HG02610 (cell line): ENCODE measurements around the gene TSSC4.
"Not testable (repeated sequence)": the region's sequence is repeated elsewhere in the genome, so short reads cannot be mapped to it uniquely, and the experiment has no call there.

ENCODE experiments used
- ATAC-seq: cut with Tn5 transposase; IDR thresholded peaks from one replicate; pipeline ENCODE4 v1.9.1; 2021; ENCODE audit warnings: mild to moderate bottlenecking, moderate library complexity; ENCODE audit not compliant: unreplicated experiment

TSSC4 gene

DNA sequence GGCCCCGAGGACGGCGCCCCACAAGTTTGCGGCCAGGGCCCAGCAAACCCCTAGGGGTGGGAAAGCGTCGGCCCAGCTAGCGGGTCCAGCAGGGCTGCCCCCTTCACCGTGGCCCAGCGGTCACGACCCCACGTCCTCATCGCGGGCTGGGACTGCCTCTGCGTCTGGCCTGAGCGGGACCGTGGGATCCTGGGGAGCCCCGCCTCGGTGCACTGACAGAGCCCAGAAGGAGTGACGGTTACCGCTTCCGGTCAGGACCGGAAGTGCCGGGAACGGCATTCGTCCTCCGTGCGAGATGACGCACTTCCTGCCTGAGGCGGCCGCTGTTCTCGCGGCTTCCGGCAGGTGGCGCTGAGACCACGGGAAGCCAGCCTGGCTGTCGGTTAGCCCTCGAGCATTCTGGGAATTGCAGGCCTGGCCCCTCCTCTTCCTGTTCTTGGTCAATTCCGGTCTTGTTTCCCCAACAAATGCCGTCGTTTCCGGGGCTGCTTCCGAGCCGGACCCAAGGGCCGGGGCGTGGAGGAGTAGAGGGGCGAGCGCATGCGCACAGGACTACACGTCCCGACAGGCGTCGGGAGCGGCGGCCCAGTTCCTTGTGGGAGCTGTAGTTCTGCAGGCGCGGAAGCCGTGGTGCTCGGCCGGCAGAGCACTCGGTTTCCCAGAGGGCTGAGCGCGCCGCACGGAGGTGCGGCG lies at the start of gene TSSC4:
Gene TSSC4 (plus strand): TSS at position 682 of the 693 bp plus-strand sequence. CDS start 1,884 bp downstream, outside the sequence.
- ATAC-seq: peak; percentile 81

DNA sequence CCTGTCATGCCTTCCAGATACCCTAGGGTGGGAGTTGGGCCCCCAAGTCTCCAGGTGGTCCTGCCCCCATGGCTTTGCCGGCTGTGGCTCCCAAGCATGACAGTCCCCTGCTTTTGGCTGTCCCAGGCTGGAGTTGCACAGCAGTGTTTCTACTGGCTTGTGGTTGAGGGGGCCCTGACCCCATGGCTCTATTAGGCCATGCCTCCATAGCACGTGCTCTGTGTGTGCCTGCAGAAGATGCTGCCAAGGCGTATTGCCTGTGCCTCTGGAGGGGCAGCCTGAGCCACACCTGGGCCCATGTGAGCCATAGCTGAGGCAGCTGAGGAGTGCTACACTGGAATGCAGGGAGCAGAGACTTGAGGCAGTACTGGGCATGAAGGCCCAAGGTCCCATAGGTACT lies 48.8 kb upstream of the TSSC4 start:
- ATAC-seq: no peak

GRCh38 chr11:2352420-2352819 lies 48.1 kb upstream of the TSSC4 start:
- no peak for ATAC-seq

DNA sequence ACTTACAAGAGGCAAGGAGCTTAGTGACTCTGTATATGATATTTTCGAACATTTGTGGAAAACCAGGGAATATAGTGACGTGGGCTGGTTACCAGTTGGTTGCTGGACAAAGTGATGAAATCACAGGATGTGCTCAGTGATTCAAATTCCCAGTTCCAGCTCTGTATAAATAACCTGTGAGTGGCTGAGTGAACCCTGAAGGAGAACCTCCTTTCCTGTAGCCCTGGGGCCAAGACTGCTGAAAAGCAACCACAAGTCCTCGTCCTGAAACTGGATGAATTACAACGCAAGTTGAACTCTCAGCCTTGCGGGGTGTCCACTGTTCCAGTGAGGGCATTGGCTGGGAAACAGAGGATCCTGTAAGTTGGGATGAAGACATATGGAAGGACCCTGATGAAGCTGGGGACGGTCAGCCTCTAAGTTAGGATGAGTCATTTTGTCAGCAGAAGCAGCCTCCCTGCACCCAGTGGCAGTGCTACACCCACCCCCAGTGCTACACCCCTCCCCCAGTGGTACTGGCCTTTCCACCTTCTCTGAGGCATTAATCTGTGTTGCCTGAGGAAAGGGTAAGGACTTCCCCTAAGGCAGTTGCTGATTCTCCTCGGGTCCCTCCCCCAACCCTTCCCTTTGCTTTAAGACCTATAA lies 45.4 kb upstream of the TSSC4 start:
- ATAC-seq: no peak

DNA sequence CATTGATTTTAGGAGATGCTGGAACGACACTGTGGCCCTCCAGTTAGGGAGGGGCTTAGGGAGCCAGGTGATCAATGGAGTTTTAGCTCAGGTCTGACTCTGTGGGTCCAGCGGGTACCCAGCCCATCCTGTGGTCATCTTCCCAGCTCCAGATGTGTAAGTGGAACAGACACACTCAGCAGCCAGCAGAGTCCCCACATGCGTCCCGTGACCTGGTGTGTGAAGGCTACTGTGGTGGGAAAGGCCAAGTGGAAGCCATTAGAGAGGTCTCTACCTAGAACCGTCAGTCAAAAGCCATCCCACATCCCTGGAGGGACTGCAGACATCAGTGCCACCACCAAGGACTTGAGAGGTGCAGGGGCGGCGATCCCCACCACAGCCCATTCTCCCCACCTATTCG lies 43.3 kb upstream of the TSSC4 start:
- no peak for ATAC-seq

GRCh38 chr11:2357651-2358050 lies 42.9 kb upstream of the TSSC4 start:
- not testable (repeated sequence) for ATAC-seq

DNA sequence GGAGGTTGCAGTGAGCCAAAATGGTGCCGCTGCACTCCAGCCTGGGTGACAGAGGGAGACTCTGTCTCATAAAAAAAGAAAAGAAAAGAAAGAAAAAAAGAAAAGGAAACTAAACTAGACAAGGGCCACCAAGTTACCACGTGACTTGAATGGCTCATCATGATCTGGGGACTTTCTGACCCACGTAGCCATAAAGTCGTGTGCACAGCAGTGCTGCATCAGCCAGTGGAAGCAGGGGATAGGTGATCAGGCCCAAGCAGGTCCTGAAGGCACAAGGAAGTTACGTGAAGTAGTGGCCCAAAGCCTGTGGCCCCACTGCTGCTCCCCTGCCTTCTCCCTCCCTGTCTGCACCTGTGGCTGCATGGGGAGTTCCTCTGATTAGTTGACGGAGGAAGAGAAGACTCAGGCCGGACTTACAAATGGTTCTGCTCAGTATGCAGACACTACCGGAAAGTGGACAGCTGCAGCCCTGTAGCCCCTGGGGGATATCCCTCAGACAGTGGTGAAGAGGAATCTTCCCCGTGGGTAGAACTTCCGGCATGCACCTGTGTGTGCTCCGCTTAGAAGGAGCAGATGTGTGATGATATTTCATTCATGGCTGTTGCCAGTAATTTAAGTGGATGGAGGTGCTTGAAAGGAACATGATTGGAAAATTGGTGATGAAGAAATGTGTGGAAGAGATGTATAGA lies 41.7 kb upstream of the TSSC4 start:
- ATAC-seq: no peak

- no peak for ATAC-seq
Measured at GRCh38 chr11:2359557-2359956, 41.0 kb upstream of the TSSC4 start.

DNA sequence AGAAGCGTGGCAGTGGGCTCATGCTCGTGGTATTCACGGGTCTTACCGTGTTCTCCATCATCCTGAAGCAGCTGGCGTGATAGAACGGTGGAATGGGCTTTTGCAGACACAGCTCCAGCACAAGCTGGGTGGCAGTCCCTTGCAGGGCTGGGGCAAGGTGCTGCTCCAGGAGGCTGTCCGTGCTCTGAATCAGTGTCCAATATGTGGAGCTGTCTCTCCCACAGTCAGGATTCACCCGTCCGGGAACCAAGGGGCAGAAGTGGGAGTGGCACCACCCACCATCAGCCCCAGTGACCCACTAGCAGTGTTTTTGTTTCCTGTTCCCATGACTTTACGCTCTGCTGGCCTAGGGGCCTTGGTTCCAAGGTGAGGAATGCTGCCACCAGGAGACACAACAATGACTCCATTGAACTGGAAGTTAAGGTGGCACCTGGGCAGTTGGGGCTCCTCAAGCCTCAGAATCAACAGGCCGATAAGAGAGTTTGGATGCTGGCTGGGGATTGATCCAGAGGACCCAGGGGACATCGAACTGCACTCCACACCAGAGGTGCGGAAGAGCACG lies 40.4 kb upstream of the TSSC4 start:
- ATAC-seq: no peak

DNA sequence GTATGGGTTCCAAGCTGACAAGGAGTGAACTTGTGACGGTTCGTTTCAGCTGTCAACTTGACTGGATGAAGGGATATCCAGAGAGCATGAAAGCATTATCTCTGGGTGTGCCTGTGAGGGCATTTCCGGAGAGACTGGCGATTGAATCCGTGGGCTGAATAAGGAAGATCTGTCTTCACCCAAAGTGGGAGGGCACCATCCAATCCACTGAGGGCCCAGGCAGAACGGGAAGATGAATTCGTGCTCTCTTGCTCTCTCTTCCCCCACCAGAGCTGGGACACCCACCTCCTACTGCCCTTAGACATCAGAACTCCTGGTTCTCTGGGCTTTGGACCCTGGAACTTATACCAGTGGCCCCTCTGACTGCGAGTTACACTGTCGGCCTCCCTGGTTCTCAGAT lies 39.0 kb upstream of the TSSC4 start:
- ATAC-seq: no peak

- ATAC-seq: no peak
Measured at GRCh38 chr11:2362414-2362813, 38.1 kb upstream of the TSSC4 start.

DNA sequence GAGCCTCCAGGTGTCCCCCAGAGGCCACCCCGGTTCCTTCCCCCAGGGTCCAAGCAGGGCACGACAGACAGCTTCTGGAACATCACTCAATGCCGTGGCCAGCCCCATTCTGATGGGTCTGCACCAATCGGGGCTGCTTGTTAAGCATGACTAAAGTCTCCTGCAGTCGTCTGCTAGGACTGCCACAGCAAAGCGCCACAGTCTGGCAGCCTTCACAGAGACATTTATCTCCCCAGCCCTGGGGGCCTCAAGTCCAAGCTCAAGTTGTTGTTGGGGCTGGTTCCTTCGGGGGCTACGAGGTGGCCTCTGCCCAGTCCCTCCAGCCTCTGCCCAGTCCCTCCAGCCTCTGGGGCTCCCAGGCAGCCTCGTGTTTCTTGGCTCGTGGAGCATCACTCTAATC lies 37.4 kb upstream of the TSSC4 start:
- ATAC-seq: no peak

DNA sequence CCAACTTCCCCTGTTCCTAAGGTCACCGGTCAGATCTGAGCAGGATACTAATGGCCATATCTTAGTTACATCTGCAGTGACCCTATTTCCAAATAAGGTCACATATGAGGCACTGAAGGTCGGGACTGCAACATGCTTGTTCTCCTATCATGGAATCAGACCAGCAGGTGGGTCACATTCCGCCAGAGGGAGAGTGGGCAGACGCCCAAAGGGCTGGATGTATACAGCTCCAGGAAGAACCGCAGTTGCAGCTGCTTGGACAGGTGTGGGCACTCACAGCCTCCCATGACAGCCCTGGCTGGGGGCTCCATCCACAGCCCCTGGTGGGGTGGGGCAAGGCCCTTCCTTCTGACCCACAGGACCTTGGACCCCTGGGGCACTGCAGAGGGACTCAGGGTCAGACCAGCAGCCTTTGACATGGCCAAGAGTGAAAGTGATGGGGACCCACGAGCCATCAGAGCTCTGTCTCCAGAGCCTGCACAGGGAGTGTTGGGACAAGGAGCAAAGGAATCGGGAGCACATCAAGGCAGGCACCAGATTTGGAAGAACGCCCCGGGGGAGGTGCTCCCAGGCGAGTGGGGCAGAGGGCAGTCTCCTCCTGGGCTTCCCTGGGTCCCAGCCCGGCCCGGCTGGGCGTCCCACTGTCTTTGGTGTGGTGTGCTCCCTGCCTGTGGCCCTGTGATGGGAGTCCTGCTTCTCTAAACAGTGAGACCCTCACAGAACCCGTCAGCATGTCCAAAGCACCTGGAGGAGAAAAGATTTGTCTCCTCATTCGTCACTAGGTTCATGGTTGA lies 36.8 kb upstream of the TSSC4 start:
- no peak for ATAC-seq

DNA sequence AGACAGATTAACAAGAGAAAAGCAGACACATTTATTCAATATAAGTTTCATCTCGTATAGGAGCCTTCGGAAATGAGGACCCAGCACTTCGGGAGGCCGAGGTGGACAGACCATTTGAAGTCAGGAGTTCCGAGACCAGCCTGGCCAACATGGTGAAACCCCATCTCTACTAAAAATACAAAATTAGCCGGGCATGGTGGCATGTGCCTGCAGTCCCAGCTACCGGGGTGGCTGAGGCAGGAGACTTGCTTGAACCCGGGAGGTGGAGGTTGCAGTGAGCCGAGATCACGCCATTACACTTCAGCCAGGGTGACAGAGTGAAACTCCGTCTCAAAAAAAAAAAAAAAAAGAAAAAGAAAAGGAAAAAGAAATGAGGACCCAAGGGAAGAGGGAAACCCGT lies 36.2 kb upstream of the TSSC4 start:
- not testable (repeated sequence) for ATAC-seq

DNA sequence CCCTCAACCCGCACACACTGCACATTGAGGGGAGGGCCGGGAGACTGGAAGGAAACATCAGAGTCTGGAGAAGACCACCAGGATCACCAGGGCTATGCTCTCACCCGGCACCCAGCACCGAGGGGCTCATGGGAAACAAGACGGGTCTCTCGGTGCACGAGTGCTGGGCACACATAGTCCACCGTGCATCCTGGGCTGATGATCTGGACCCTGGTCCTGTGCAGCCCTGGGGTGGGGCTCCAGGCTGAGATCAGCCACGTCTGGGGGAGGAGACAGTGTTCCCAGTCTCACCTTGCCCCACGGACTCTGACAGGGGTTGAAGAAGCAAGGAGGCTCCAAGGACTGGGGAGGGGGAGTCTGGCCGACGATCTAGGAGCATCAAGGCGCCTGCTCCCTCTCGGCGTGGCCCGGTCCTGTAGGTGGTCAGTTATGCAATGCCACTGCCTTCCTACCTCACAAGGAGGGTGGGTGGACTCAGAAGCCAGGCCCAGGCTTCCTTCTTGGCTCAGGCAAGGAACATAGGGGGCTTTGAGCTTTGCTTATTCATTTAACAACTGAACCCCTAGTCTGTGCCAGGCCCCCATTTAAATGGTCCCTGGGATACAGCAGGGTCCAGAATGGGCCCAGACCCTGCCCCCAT lies 34.9 kb upstream of the TSSC4 start:
- no peak for ATAC-seq

- ATAC-seq: no peak
Measured at GRCh38 chr11:2366276-2366675, 34.3 kb upstream of the TSSC4 start.

GRCh38 chr11:2366733-2367132 lies 33.8 kb upstream of the TSSC4 start:
- ATAC-seq: no peak

DNA sequence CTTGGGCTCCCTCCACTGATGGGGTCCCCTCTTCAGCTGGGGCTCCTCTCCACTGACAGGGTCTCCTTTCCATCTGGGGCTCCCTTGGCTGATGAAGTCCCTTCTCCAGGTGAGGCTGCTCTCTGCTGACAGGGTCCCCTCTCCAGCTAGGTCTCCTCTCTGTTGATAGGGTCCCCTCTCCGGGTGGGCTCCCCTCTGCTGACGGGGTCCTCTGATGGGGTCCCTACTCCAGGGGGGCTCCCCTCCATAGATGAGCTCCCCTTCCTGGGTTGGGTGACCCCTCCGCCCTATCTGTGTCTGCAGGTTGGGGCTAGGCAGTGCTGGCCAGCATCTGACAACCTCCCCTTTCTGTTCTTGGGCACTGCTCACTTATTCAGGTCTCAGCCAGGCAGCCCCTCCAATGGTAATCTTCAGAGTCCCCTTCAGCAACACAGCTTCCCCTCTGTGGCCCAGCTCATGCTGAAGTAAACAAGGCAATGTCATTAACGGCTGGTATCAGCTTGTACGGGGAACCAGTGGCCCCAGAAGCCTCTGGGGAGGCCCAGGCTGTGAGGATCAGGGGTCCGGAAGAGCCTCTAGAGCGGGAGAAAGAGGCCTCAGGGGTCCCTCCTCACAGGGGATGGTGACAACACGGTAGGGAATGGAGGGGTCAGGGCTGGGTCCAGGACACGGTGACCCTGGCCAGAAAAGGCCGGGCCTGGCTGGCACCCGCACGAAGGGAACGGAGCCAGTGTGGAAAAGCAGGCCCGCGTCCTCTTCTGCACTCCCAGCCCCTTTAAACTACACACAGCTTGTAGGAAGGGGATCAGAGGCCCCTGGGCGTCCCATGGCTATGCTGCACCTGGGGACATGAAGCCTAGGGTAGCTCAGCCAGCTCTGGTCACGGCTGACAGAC lies 33.0 kb upstream of the TSSC4 start:
- no peak for ATAC-seq

- no peak for ATAC-seq
Measured at GRCh38 chr11:2368178-2368850, 32.2 kb upstream of the TSSC4 start.
